Activated CD4-positive, alpha-beta T cell treated with anti-CD3 and anti-CD28 coated beads for 1 hour (primary cell): Measurements from ENCODE around the gene RASGRP4.
"Not testable (repeated sequence)": the region's sequence is repeated elsewhere in the genome, so short reads cannot be mapped to it uniquely, and the experiment has no call there.

Experiments
- DNase-seq: peaks from one replicate; pipeline ENCODE4 v3.0.0-alpha.2; 2020

The RASGRP4 gene

DNA sequence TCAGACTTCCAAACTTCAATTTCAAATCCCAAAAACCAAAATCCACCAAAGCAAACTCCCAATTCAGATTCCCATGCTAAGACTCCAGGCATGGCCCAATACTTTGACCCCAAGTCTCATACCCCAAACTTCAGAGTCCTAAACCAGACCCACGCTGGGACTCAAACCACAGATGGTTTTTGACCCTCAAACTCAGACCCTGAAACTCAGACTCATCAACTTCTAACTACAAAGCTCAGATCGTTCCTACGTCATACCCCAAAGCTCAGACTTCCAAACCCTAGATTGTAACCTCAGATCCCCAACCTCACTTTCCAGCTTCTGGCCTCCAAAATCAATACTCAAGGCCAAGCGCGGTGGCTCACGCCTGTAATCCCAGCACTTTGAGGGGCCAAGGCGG lies 19.3 kb upstream of the RASGRP4 start:
- DNase-seq = no peak

DNA sequence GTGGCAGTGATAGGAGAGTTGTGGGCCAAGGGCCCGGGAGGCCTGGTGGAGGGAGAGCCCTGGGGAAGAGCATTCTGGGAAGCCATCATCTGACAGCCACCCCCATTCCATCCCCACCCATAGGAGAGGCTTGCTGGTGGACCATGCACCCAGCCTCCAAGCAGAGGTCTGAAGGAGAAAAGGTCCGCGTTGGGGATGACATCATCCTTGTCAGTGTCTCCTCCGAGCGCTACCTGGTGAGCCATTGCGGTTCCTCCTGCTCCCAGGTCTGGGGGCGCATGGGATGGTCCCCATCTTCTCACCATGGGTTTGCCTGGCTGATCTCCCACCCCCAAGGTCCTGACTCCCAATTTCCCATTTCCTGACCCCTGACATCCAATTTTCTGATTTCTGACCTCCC lies 18.0 kb upstream of the RASGRP4 start:
- DNase-seq = no peak

DNA sequence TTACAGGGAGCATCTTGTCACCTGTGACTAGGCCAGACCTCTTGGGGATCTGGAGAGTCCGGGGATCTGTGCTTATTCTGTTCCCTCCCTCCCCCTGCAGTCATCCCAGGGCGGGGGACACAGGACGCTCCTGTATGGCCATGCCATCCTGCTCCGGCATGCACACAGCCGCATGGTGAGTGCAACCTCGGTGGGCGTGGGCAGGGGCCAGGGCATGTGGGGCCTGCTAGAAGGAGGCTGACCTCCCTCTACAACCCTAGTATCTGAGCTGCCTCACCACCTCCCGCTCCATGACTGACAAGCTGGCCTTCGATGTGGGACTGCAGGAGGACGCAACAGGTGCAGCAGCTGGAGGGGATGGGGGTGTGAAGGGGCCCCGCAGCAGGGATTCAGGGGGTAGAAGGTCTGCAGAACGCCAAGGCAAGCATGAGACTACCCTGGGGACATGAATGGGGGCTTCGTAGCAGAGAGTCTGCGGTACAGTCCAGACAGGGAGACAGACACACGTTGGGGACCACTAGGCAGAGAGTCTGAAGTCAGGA lies 17.5 kb upstream of the RASGRP4 start:
- DNase-seq = no peak

DNA sequence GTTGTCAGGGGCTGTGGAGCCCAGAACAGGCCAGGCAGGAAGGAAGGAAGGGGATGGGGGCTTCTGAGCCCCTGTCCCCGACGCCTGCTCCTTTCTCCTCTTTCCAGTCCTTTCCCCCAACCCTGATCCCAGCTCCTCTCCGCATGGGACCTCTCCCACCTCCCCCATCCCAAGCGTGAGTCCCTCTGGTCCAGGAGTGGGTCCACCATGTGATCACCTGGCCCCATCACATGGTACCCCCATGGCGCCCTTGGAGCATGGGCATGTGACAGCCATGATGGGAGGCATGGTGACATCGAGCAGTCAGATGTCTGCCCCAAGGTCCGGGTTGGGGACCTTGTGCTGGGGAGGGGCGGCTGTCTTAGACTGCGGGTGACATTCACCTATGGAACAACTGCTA lies 16.7 kb upstream of the RASGRP4 start:
- no peak for DNase-seq

DNA sequence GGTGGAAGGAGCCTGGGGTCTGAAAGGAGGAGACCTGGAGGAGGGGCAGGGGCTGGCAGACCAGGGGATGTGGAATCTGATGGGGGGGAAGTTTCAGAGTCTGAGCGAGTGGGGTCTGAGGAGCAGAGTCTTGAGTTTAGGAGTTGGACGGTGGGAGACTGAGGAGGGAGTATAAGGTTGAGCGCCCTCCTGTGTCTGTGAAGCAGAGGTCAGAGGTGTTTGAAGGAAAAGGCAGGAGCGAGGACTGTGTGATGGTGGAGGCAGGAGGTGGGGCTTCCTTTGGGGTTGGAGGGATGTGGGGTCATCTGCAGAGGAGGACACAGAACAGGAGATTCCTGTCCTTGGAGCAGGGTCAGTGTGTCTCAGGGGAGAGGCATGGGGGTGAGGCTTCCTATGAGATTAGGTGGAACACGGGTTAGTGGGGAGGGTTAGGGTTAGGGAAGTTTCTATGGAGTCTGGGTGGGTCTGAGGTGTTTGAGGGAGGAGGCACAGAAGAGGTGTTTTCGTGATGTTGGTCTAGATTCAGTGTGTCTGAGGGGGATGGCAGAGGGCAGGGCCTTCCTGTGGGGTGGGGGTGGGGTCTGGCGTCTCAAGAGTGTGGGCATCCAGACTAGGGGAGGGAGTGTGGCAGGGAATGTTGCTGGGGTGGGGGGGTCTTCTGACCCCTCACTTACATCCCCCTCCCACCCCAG lies 15.8 kb upstream of the RASGRP4 start:
- DNase-seq = no peak

DNA sequence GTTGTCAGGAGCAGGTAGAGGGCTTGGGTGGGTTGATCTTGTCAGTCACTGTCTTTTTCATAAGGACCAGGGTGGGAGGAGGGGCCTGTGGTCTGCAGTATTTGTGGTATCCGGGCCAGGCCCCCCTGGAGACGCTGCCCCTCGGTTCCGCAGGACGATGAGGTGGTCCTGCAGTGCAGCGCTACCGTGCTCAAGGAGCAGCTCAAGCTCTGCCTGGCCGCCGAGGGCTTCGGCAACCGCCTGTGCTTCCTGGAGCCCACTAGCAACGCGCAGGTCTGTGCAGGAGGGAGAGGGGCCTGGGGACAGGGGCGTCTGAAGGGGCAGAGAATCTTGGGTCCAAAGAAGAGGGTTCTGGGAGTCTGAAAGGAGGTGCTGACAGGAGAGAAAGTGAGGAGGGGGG lies 14.6 kb upstream of the RASGRP4 start:
- no peak for DNase-seq

DNA sequence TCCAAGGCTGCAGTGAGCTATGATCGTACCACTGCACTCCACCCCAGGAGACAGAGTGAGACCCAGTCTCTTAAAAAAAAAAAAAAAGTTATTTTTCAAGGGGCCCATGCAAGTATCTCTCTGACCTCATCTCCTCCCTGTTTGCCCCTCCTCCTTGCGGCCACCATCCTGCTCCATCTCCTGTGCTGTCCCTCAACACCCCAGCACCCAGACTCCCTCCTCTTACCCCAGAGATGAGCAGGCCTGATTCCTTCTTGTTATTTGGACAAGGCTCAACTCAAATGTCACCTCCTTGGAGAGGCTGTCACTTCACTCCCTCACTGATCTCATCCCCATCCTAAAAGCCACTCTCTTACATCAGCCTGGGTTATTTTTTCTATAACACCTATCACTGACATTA lies 11.9 kb upstream of the RASGRP4 start:
- no peak for DNase-seq

DNA sequence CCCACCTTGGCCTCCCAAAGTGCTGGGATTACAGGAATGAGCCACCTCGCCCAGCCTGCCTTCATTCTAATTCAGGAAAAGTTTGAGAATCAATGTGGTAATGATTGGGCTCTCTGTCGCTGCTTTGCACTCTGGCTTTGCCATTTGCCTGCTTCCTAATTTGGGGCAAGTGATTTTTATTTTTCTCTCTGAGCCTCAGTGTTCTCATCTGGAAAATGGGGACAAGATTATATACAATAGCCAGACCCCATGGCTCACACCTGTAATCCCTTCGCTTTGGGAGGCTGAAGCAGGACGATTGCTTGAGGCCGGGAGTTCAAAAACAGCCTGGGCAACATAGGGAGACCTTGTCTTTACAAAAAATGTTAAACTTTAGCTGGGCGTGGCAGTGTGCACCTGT lies 11.3 kb upstream of the RASGRP4 start:
- DNase-seq = no peak

DNA sequence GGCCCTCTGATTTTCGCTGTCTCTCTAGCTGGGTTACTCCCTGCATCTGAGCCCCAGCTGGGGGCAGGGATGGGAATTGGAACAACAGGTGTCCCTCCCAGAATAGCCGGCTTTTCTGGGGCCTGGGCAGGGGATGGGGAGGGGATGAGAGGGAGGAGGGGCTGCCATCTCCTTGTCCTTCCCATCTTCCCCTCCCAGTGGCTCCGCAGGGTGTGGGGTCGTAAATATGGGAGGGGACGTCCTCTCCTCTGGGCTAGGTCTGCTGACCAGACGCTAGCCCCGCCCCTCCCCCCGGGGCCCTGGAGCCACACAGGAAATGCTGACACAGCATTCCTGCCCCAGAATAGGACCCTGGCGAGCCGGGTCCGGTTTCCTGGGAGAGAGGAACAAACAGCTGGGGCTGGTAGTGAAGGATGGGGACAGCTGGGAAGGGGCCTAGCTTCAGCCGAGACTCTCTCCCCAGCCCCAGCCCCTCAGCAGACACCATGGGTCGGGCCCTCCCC lies 8.6 kb upstream of the RASGRP4 start:
- DNase-seq = no peak

DNA sequence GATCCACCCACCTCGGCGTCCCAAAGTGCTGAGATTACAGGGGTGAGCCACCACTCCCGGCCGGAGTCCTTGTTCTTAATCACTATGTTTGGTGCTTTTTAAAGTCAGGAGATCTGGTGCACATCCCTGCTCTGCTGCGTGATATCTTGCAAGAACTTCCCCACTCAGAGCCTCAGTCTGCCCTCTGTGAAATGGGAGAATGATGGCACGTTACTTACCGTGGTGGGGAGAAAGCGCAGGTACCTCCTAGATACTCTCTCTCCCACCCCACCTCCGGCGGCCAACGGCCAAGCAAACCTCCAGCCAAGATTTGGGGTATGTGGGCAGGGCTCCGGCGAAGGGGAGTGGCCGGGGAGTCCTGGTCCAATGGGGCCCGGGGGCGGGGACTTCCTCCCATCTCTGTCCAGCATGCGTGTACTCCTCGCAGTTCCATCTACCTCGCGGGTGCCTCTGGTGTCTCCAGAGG lies 7.3 kb upstream of the RASGRP4 start, which contains the start of gene RYR1:
Gene RYR1, plus strand, starts transcription at position 424 of the 466 bp plus-strand sequence. CDS start 139 bp downstream, outside the sequence.
- peak; percentile 13 for DNase-seq

DNA sequence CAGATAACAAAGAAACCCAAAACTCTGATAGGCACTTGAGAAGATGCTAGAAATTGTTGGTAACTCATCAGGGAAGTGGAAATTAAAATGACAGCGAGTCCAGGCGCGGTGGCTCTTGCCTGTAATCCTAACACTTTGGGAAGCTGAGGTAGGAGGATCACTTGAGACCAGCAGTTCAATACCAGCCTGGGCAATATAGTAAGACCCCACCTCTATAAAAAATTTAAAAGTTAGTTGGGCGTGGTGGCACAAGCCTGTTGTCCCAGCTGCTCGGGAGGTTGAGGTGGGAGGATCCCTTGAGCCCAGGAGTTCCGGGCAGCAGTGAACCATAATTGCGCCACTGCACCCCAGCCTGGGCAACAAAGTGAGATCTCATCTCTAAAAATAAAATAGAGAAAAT lies 4.9 kb upstream of the RASGRP4 start:
- DNase-seq = no peak

DNA sequence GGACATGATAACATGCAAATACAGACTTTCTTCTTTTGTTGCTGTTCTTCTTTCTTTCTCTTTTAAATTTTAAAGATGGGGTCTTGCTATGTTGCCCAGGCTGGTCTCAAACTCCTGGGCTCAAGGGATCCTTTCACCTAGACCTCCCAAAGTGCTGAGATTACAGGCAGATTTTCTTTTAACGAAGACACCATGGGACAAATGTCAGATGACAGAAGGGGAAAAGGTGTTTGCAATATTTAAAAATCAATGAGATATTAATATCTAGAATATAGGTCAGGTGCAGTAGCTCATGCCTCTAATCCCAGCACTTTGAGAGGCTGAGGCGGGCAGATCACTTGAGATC lies 3.8 kb upstream of the RASGRP4 start:
- DNase-seq = no peak

DNA sequence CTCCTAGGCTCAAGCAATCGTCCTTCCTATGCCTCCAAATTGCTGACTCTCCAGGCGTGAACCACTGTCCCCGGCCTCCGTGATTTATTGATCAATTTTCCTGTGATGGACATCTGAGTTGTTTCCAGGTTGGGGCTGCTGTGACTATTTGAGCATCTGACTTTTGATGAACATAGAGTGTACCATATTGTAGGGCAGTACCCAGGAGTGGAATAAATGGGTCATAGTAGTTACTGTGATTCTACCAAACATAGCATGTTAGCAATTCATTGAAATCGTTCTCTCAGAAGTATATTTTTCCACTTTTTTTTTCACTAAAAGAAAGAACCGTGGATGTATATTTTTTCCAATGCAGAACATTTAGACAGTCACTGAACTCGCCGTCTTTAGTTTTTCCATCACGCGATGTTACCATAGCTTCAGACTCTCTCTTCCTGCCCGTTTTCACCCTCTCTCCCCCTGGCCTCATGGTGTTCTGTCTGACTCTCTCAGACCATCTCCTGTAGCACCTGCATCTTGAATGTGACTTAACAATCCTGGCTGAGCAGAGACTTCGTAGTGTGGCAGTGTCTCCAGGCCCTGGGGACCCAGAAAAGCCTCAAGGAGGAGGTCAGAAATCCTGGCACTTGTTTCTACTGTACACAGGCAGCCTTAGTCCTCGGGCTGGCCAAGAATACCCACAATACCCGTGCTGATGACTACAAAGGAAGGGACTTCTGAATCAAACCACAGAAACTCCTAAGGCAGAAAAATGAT lies 3.2 kb upstream of the RASGRP4 start:
- DNase-seq = no peak

DNA sequence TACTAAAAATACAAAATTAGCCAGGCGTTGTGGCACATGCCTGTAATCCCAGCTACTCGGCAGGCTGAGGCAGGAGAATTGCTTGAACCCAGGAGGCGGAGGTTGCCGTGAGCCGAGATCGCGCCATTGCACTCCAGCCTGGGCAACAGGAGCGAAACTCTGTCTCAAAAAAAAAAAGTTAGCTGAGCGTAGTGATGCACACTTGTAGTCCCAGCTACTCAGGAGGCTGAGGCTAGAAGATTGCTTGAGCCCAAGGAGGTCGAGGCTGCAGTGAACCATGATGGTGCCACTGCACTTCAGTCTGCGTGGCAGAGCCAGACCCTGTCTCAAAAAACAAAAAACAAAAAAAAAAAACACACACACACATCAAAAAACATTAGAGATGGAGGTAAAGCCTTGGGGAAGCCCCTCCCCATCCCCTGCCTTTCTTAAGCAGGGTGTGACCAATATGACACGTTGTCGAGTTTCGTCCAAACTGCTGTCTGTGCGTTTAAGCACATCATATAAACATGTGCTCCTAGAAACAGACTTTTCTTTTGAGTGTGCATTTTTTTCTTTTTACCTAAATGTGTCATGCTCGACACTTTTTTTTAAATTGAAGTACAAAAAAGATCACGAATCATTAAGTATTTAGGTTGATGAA lies 1.1 kb upstream of the RASGRP4 start:
- DNase-seq = not testable (repeated sequence)

DNA sequence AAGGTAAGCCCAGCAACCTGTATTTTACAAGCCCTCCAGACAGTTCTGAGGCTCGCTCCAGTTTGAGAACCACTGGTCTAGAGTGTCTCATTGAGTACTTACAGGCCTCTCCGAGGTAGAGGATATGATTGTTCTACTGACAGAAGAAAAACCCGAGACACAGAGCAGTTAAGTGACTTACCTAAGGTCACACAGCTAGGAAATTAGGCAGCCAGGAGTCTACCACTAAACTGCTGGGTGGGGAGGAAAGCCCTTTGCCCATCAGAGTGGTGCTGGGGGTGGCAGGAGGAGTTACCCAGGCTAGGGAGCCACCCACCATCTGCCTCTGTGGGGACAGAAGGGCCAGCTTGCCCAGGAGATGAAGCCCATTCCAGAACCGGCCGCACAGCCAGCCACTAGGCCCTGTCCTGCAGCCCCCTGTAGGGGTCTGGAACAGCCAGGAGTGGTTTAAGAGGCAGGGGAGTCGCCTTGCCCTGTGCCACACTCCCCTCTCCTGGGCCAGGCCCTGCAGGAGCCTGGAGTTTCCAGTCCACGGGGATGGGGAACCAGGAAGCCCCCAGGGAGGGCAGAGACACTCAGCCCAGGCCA lies 703 bp downstream of the RASGRP4 start:
- no peak for DNase-seq

DNA sequence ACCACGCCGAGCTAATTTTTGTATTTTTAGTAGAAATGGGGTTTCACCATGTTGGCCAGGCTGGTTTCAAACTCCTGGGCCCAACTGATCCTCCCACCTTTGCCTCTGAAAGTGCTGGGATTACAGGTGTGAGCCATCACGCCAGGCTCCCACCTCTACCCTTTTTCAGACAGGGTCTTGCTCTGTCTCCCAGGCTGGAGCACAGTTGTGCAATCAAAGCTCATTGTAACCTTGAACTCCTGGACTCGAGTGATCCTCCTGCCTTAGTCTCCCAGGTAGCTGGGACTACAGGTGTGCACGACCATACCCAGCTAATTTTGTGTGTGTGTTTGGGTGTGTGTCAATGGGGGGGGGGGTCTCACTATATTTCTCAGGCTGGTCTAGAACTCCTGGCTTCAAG lies 1.7 kb downstream of the RASGRP4 start:
- no peak for DNase-seq

DNA sequence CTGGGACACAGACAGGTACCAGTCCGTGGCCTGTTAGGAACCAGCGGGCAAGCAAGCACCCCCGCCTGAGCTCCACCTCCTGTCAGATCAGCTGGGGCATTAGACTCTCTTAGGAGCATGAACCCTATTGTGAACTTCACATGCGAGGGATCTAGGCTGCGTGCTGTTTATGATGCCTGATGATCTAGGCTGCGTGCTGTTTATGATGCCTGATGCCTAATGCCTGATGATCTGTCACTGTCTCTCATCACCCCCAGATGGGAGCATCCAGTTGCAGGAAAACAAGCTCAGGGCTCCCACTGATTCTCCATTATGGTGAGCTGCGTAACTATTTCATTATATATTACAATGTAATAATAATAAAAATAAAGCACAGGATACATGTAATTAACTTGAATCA lies 3.6 kb downstream of the RASGRP4 start:
- DNase-seq = no peak

DNA sequence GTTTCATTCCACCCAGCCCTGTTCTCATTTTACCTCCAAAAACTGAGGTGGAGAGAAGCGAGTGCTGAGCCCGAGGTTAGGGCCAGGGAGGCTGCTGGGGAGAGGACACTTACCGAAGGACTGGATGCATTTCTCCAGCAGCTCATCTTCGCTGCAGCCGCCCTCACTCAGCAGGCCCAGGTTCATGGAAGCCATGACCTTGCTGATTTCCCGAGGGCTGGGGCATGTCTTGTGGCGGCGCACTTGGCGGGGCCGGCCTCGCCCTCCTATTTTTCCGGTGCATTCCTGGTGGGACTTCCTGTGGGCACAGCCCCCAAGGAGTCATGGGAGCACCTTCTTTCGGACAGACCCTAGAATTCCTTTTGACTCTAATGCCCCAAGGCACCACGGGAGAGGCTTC lies 4.2 kb downstream of the RASGRP4 start:
- no peak for DNase-seq

DNA sequence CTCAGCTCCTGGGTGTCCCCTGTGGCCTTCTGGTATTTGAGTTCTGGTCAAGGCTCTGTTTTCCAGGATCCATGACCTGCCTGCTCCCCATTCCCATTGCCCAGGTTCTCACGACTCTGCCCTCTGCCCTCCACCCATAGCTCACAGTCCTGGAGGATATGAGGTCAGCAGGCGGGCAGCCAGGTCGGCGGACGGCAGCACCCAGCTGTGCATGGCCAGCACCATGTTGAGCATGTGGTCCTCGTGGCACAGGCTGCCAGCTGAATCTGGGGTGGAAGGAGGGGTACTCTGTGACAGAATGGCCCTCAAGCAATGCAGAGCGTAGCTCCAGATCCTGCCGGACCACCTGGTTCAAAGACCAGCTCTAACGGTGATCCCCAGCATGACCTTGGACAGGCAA lies 5.1 kb downstream of the RASGRP4 start:
- DNase-seq = no peak

DNA sequence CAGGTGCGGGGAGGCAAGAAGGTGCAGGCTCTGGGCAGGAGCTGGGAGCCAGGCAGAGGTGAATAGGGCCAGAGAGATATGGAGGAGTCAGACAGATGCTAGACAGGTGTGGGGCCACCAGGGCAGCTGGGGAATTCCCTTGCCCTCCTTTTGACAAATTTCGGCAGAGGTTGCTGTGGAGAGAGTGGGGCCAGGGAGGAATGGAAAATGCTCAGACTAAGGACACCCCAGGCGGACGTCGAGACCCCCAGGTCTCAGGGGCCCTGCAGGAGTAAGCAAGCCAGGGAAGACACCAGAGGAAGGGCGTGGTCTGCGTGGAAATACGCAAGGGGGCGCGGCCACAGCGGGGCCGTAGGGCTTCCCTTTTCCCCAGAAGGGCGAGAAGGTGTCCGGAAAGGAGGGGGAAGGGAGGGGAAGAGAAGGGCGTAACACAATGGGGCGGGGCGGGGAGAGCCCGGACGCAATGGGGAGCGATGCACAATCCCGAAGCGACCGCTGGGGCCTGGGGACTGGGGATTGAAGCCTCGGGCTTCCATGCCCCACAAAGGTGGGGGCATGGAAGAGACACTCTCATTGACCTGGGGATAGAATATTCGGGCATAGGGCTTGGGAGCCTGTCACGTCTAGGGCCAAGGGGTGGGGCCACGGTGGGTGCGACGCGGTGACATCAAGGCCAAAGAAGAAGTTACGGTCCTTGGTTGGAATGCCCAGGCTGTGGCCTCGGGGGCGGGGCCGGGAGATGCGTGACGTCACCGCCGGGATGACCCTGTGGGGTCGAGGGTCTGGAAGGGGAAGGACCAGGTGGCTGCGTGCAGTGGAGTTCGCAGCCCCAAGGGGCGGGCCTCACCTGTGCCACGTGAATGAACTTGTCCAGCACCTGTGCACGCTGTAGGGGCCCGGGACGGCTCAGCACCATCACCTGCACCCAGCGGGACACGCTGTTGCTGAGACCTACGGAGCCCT lies 8.2 kb downstream of the RASGRP4 start:
- no peak for DNase-seq

DNA sequence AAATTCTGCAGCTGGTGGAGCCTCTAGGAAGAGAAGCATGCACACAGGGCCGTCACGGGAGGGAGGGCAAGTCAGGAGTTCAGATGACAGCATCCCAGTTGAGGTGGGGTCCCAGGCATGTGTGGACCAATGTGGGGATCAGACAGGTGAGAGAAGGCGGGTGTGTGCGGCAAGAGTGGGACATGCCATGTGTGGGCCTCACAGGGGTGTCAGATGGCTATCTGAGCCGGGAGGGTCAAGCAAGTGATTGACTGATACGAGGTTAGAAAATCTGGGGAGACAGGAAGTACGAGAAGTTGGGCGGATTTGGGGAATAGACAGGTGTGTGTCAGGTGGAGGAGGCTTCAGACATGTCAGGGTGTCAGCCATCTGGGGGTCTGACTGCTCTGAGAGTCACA lies 8.9 kb downstream of the RASGRP4 start:
- DNase-seq = no peak

DNA sequence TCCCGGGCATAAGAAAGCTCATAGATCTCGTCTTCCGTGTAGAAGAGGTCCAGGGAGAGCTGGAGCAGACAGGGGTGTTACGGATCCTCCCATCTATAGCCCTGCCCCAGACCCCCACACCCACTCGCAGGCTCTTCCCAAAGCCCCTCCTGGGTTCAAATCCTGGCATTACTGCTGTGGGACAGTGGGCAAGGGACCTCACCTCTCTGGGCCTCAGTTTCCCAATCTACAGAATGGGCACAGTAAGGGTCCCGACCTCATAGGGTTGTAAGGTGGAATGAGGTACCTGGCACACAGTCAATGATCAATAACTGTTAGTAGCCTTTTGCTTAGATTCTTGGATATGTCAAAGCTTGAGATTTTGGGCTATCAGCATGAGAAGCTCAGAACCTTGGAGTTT lies 12.6 kb downstream of the RASGRP4 start:
- DNase-seq = no peak
